Neural cell (in vitro differentiated cells): ENCODE measurements around the gene PHF21A.

Experiments used
- MXI1 ChIP-seq: fragments of 450-650 bp; conservative IDR thresholded peaks from 2 replicates; pipeline ENCODE4 v1.6.1; 2014; ENCODE audit warnings: antibody characterized with exemption, mild to moderate bottlenecking; ENCODE audit not compliant: poor library complexity, severe bottlenecking
- SMC3 ChIP-seq: fragments of 450-650 bp; conservative IDR thresholded peaks from 2 replicates; pipeline ENCODE4 v1.6.1; 2014; ENCODE audit warnings: antibody characterized with exemption, mild to moderate bottlenecking, moderate library complexity; ENCODE audit not compliant: poor library complexity
- TAF1 ChIP-seq: IDR thresholded peaks from 2 replicates; pipeline ENCODE4 v1.6.1; 2012; ENCODE audit warnings: low read depth
- TF ChIP-seq, protein P1 (sequence below): fragments of 450-650 bp; IDR thresholded peaks from 2 replicates; pipeline ENCODE4 v1.5.1; 2014; ENCODE audit warnings: antibody characterized with exemption, mild to moderate bottlenecking, moderate library complexity; ENCODE audit not compliant: poor library complexity, severe bottlenecking
- TF ChIP-seq, protein P2 (sequence below): IDR thresholded peaks from 2 replicates; pipeline ENCODE4 v1.6.1; 2012; ENCODE audit warnings: borderline replicate concordance

DNA sequence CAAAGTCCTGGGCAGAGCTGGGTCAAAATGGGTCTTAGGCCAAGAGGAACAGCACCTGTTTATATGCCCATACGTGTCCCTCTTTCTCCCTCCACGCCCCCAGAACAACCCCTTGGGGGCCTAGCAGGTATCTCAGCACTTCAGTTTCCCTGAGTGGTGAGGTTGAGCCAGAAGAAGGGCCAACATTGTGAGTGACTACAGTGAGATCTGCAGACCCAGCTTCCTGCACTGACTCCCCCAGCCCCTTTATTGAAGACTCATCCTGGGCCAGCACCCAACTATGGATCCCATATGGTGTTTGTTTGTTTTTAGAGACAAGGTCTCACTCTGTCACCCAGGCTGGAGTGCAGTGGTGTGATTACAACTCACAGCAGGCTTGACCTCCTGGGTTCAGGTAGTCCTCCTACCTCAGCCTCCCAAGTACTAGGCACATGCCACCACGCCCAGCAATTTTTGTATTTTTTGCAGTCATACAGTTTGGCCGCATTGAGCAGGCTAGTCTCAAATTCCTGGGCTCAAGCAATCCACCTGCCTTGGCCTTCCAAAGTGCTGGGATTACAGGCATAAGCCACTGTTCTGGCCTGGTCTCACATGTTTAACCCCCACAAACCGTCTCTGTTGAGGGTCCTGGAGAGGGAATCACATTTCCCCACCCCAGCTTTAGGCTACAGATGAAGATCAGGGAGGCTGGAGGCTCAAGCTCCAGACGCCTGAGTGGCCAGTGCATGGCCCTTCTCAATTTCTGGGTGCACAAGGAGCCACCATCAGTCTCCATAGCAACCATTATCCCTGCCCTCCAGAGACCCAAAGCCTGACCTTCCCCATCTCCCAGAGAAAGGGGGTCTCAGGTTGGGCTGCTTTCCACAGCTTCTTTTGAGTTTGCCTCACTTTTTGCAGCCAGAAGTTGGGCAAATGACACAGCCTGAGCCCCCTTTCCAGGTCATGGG is 200.4 kb downstream of the PHF21A start:
- TF ChIP-seq TAF1 (no peak), MXI1 (no peak), SMC3 (no peak)
- TF ChIP-seq, protein P1, sequence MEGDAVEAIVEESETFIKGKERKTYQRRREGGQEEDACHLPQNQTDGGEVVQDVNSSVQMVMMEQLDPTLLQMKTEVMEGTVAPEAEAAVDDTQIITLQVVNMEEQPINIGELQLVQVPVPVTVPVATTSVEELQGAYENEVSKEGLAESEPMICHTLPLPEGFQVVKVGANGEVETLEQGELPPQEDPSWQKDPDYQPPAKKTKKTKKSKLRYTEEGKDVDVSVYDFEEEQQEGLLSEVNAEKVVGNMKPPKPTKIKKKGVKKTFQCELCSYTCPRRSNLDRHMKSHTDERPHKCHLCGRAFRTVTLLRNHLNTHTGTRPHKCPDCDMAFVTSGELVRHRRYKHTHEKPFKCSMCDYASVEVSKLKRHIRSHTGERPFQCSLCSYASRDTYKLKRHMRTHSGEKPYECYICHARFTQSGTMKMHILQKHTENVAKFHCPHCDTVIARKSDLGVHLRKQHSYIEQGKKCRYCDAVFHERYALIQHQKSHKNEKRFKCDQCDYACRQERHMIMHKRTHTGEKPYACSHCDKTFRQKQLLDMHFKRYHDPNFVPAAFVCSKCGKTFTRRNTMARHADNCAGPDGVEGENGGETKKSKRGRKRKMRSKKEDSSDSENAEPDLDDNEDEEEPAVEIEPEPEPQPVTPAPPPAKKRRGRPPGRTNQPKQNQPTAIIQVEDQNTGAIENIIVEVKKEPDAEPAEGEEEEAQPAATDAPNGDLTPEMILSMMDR, result no peak
- TF ChIP-seq, protein P2, sequence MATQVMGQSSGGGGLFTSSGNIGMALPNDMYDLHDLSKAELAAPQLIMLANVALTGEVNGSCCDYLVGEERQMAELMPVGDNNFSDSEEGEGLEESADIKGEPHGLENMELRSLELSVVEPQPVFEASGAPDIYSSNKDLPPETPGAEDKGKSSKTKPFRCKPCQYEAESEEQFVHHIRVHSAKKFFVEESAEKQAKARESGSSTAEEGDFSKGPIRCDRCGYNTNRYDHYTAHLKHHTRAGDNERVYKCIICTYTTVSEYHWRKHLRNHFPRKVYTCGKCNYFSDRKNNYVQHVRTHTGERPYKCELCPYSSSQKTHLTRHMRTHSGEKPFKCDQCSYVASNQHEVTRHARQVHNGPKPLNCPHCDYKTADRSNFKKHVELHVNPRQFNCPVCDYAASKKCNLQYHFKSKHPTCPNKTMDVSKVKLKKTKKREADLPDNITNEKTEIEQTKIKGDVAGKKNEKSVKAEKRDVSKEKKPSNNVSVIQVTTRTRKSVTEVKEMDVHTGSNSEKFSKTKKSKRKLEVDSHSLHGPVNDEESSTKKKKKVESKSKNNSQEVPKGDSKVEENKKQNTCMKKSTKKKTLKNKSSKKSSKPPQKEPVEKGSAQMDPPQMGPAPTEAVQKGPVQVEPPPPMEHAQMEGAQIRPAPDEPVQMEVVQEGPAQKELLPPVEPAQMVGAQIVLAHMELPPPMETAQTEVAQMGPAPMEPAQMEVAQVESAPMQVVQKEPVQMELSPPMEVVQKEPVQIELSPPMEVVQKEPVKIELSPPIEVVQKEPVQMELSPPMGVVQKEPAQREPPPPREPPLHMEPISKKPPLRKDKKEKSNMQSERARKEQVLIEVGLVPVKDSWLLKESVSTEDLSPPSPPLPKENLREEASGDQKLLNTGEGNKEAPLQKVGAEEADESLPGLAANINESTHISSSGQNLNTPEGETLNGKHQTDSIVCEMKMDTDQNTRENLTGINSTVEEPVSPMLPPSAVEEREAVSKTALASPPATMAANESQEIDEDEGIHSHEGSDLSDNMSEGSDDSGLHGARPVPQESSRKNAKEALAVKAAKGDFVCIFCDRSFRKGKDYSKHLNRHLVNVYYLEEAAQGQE, result no peak
